SJSA1 (cell line): ENCODE data around the gene PADI1. TPM values are rescaled to one million over a fixed set of nuclear protein-coding genes. Genes with fewer than 3 reads are reported as not detected.
A peak's percentile ranks its signal among the peaks of the same experiment; 100 is the strongest.

Experiments used
- DNase-seq, 2 experiments: peaks; one replicate each; pipeline ENCODE4 v3.0.0-alpha.2; 2015 to 2020; ENCODE audit warnings: low spot score in 2 of 2, low read depth in 1 of 2
- H3K27ac ChIP-seq: fragments of 250-450 bp; sonication (Bioruptor Pico); 2 replicates; pipeline ENCODE4 v1.5.1; 2020; ENCODE audit warnings: mild to moderate bottlenecking, moderate library complexity
- H3K27me3 ChIP-seq: fragments of 250-450 bp; sonication (Bioruptor Pico); replicated peaks from 2 replicates; pipeline ENCODE4 v1.5.1; 2020; ENCODE audit warnings: mild to moderate bottlenecking, moderate library complexity
- H3K36me3 ChIP-seq: fragments of 250-450 bp; sonication (Bioruptor Pico); 2 replicates; pipeline ENCODE4 v1.5.1; 2020; ENCODE audit warnings: mild to moderate bottlenecking
- H3K4me1 ChIP-seq: fragments of 250-450 bp; sonication (Bioruptor Pico); replicated peaks from 2 replicates; pipeline ENCODE4 v1.6.1; 2021; ENCODE audit warnings: mild to moderate bottlenecking
- H3K4me3 ChIP-seq: fragments of 250-450 bp; sonication (Bioruptor Pico); 2 replicates; pipeline ENCODE4 v1.5.1; 2020; ENCODE audit warnings: mild to moderate bottlenecking
- H3K9me3 ChIP-seq: fragments of 250-450 bp; sonication (Bioruptor Pico); replicated peaks from 2 replicates; pipeline ENCODE4 v1.5.1; 2020; ENCODE audit warnings: mild to moderate bottlenecking
- total RNA-seq: library from RNA; depleted of rRNA; stranded (reverse); fragments of >200 nt; shearing (Covaris generic); gene quantifications from 2 replicates; pipeline ENCODE4 v1.2.3, GENCODE V29; 2014

PADI1 gene
- total RNA-seq, 1 experiment from 2014 or later = 1.5 TPM

- Histone ChIP-seq H3K36me3 (no peaks in the 10 kb centered on the region), H3K9me3 (no peaks in the 10 kb centered on the region), H3K27ac (no peak overlapping the region), H3K4me3 (no peak overlapping the region), H3K27me3 (no peaks in the 10 kb centered on the region), H3K4me1 (peaks cover 24% of the 10 kb centered on the region)
- peak in 1 of 2 experiments; percentile 31 for DNase-seq
These were observed 17.9 kb upstream of the PADI1 start for GRCh38 chr1:17187051-17187450.

GRCh38 chr1:17188217-17188616 lies 16.7 kb upstream of the PADI1 start:
- Histone ChIP-seq H3K27me3 (no peaks in the 10 kb centered on the region), H3K4me1 (peaks cover 24% of the 10 kb centered on the region)
- no peak for DNase-seq

GRCh38 chr1:17188889-17189631 lies 15.9 kb upstream of the PADI1 start:
- Histone ChIP-seq H3K9me3 (no peaks in the 10 kb centered on the region), H3K4me3 (no peak overlapping the region), H3K36me3 (no peaks in the 10 kb centered on the region), H3K27ac (peak overlapping the region; percentile 87), H3K27me3 (no peaks in the 10 kb centered on the region), H3K4me1 (peaks cover 24% of the 10 kb centered on the region)
- no peak for DNase-seq

More at GRCh38 chr1:17188217-17188616, 16.7 kb upstream of the PADI1 start:
- H3K27ac ChIP-seq = no peak overlapping the region
- no peaks in the 10 kb centered on the region for H3K9me3 ChIP-seq
- H3K4me3 ChIP-seq = no peak overlapping the region
- H3K36me3 ChIP-seq = no peaks in the 10 kb centered on the region

- peaks cover 24% of the 10 kb centered on the region for H3K4me1 ChIP-seq
- DNase-seq = no peak
- H3K36me3 ChIP-seq = no peaks in the 10 kb centered on the region
- no peak overlapping the region for H3K4me3 ChIP-seq
- no peaks in the 10 kb centered on the region for H3K9me3 ChIP-seq
- no peaks in the 10 kb centered on the region for H3K27me3 ChIP-seq
- peak overlapping the region; percentile 87 for H3K27ac ChIP-seq
These were observed 15.3 kb upstream of the PADI1 start for GRCh38 chr1:17189632-17189990.

- Histone ChIP-seq H3K4me3 (no peak overlapping the region), H3K4me1 (peaks cover 24% of the 10 kb centered on the region), H3K27ac (peak overlapping the region; percentile 87), H3K36me3 (no peaks in the 10 kb centered on the region), H3K9me3 (no peaks in the 10 kb centered on the region), H3K27me3 (no peaks in the 10 kb centered on the region)
- peak; percentile 93 to 98 for DNase-seq
These were observed 14.6 kb upstream of the PADI1 start for GRCh38 chr1:17190010-17190995.

GRCh38 chr1:17191990-17192242 lies 13.0 kb upstream of the PADI1 start:
- Histone ChIP-seq H3K4me1 (peaks cover 24% of the 10 kb centered on the region), H3K4me3 (no peak overlapping the region), H3K27ac (no peak overlapping the region), H3K9me3 (no peaks in the 10 kb centered on the region), H3K27me3 (no peaks in the 10 kb centered on the region), H3K36me3 (no peaks in the 10 kb centered on the region)
- no peak for DNase-seq

GRCh38 chr1:17192394-17193221 lies 12.3 kb upstream of the PADI1 start:
- Histone ChIP-seq H3K36me3 (no peaks in the 10 kb centered on the region), H3K27ac (no peak overlapping the region), H3K4me1 (peaks cover 24% of the 10 kb centered on the region), H3K4me3 (no peak overlapping the region), H3K9me3 (no peaks in the 10 kb centered on the region), H3K27me3 (no peaks in the 10 kb centered on the region)
- peak in 1 of 2 experiments; percentile 35 for DNase-seq

- Histone ChIP-seq H3K9me3 (no peaks in the 10 kb centered on the region), H3K27ac (no peak overlapping the region), H3K4me3 (no peak overlapping the region), H3K27me3 (no peaks in the 10 kb centered on the region), H3K36me3 (no peaks in the 10 kb centered on the region), H3K4me1 (peaks cover 26% of the 10 kb centered on the region)
- peak in 1 of 2 experiments; percentile 35 for DNase-seq
These were observed 11.5 kb upstream of the PADI1 start for GRCh38 chr1:17193222-17194132.

- H3K4me3 ChIP-seq = no peak overlapping the region
- no peaks in the 10 kb centered on the region for H3K27me3 ChIP-seq
- H3K27ac ChIP-seq = no peak overlapping the region
- DNase-seq = peak in 1 of 2 experiments; percentile 32
- no peaks in the 10 kb centered on the region for H3K36me3 ChIP-seq
- H3K9me3 ChIP-seq = no peaks in the 10 kb centered on the region
- peaks cover 30% of the 10 kb centered on the region for H3K4me1 ChIP-seq
These were observed 10.8 kb upstream of the PADI1 start for GRCh38 chr1:17194133-17194475.

- Histone ChIP-seq H3K27me3 (no peaks in the 10 kb centered on the region), H3K9me3 (no peaks in the 10 kb centered on the region), H3K27ac (no peak overlapping the region), H3K4me3 (no peak overlapping the region), H3K36me3 (no peaks in the 10 kb centered on the region), H3K4me1 (peaks cover 26% of the 10 kb centered on the region)
- peak in 1 of 2 experiments; percentile 35 for DNase-seq
These were observed 10.1 kb upstream of the PADI1 start for GRCh38 chr1:17194615-17195528.

- DNase-seq = peak in 1 of 2 experiments; percentile 24
- H3K4me3 ChIP-seq = no peak overlapping the region
- no peak overlapping the region for H3K27ac ChIP-seq
- H3K27me3 ChIP-seq = no peaks in the 10 kb centered on the region
- no peaks in the 10 kb centered on the region for H3K36me3 ChIP-seq
- H3K4me1 ChIP-seq = peaks cover 17% of the 10 kb centered on the region
- H3K9me3 ChIP-seq = no peaks in the 10 kb centered on the region
These were observed 9.2 kb upstream of the PADI1 start for GRCh38 chr1:17195731-17196130.

- Histone ChIP-seq H3K9me3 (no peaks in the 10 kb centered on the region), H3K36me3 (no peaks in the 10 kb centered on the region), H3K27ac (no peak overlapping the region), H3K4me3 (no peak overlapping the region), H3K27me3 (no peaks in the 10 kb centered on the region), H3K4me1 (peaks cover 11% of the 10 kb centered on the region)
- DNase-seq = peak in 1 of 2 experiments; percentile 26
These were observed 8.3 kb upstream of the PADI1 start for GRCh38 chr1:17196496-17197185.
